ENCODE data around the gene PLD4. TPM values are rescaled to one million over a fixed set of nuclear protein-coding genes. Genes with fewer than 3 reads are reported as not detected.
A peak's percentile ranks its signal among the peaks of the same experiment; 100 is the strongest.

PLD4 gene
- total RNA-seq, 1 experiment from 2014 or later = 0.15 TPM

- Histone ChIP-seq H3K9me3 (ENCODE audit: control insufficient read depth, insufficient read depth, low read depth, low read length) (no peaks in the 10 kb centered on the region), H3K27ac (ENCODE audit: low read length) (no peak overlapping the region), H3K36me3 (ENCODE audit: control insufficient read depth, insufficient read depth, low read length) (peaks cover 5% of the 10 kb centered on the region), H3K4me1 (ENCODE audit: control insufficient read depth, insufficient read depth, low read length) (no peaks in the 10 kb centered on the region), H3K4me3 (ENCODE audit: low read depth in 2 of 2, low read length in 2 of 2) (no peak overlapping the region), H3K27me3 (ENCODE audit: control insufficient read depth, insufficient read depth, low read length) (no peaks in the 10 kb centered on the region)
- intact Hi-C loops (cut with micrococcal nuclease; ENCODE audit: unreplicated experiment) (no loop called here), in situ Hi-C loops (cut with HindIII; ENCODE audit: low pct_unique_long_range_greater_than_20kb, low sequenced_read_pairs) (no loop called here)
- ATAC-seq = no peak
- CTCF ChIA-PET = no interaction called here
- TF ChIP-seq SIN3A (IDR thresholded peaks at IDR 0.05; ENCODE audit: borderline replicate concordance, insufficient read depth, low read depth, low read length) (no peak), POLR2AphosphoS5 (IDR thresholded peaks at IDR 0.05; ENCODE audit: low read depth, low read length) (peak; percentile 56)
- BruUV-seq (replicated peaks) = no TSS peak
- POLR2A ChIA-PET = no interaction called here
- DNase-seq (ENCODE audit: low read depth, low spot score) = peak; percentile 18
Measured at GRCh38 chr14:104935955-104936354, 11.3 kb downstream of the PLD4 start.

- in situ Hi-C loops (cut with HindIII; ENCODE audit: low pct_unique_long_range_greater_than_20kb, low sequenced_read_pairs) (no loop called here), intact Hi-C loops (cut with micrococcal nuclease; ENCODE audit: unreplicated experiment) (no loop called here)
- Histone ChIP-seq H3K9me3 (ENCODE audit: control insufficient read depth, insufficient read depth, low read depth, low read length) (no peaks in the 10 kb centered on the region), H3K27me3 (ENCODE audit: control insufficient read depth, insufficient read depth, low read length) (no peaks in the 10 kb centered on the region), H3K4me3 (ENCODE audit: low read depth in 2 of 2, low read length in 2 of 2) (no peak overlapping the region), H3K4me1 (ENCODE audit: control insufficient read depth, insufficient read depth, low read length) (no peaks in the 10 kb centered on the region), H3K27ac (ENCODE audit: low read length) (no peak overlapping the region), H3K36me3 (ENCODE audit: control insufficient read depth, insufficient read depth, low read length) (peaks cover 5% of the 10 kb centered on the region)
- DNase-seq (ENCODE audit: low read depth, low spot score) (peak; percentile 17), ATAC-seq (peak; percentile 7; the same call in 1 of the 2 replicates)
- no TSS peak for BruUV-seq (replicated peaks)
- ChIA-PET POLR2A (no interaction called here), CTCF (no interaction called here)
- TF ChIP-seq, protein P1, sequence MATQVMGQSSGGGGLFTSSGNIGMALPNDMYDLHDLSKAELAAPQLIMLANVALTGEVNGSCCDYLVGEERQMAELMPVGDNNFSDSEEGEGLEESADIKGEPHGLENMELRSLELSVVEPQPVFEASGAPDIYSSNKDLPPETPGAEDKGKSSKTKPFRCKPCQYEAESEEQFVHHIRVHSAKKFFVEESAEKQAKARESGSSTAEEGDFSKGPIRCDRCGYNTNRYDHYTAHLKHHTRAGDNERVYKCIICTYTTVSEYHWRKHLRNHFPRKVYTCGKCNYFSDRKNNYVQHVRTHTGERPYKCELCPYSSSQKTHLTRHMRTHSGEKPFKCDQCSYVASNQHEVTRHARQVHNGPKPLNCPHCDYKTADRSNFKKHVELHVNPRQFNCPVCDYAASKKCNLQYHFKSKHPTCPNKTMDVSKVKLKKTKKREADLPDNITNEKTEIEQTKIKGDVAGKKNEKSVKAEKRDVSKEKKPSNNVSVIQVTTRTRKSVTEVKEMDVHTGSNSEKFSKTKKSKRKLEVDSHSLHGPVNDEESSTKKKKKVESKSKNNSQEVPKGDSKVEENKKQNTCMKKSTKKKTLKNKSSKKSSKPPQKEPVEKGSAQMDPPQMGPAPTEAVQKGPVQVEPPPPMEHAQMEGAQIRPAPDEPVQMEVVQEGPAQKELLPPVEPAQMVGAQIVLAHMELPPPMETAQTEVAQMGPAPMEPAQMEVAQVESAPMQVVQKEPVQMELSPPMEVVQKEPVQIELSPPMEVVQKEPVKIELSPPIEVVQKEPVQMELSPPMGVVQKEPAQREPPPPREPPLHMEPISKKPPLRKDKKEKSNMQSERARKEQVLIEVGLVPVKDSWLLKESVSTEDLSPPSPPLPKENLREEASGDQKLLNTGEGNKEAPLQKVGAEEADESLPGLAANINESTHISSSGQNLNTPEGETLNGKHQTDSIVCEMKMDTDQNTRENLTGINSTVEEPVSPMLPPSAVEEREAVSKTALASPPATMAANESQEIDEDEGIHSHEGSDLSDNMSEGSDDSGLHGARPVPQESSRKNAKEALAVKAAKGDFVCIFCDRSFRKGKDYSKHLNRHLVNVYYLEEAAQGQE (IDR thresholded peaks at IDR 0.05; ENCODE audit: insufficient read depth in 1 of 2, low read depth in 2 of 2, low read length in 1 of 2) = no peak
Measured at GRCh38 chr14:104936361-104937155, 11.9 kb downstream of the PLD4 start.

- intact Hi-C loops (cut with micrococcal nuclease; ENCODE audit: unreplicated experiment) (no loop called here), in situ Hi-C loops (cut with HindIII; ENCODE audit: low pct_unique_long_range_greater_than_20kb, low sequenced_read_pairs) (no loop called here)
- Histone ChIP-seq H3K4me3 (ENCODE audit: low read depth in 2 of 2, low read length in 2 of 2) (no peak overlapping the region), H3K4me1 (ENCODE audit: control insufficient read depth, insufficient read depth, low read length) (no peaks in the 10 kb centered on the region), H3K9me3 (ENCODE audit: control insufficient read depth, insufficient read depth, low read depth, low read length) (no peaks in the 10 kb centered on the region), H3K27me3 (ENCODE audit: control insufficient read depth, insufficient read depth, low read length) (no peaks in the 10 kb centered on the region), H3K36me3 (ENCODE audit: control insufficient read depth, insufficient read depth, low read length) (peaks cover 5% of the 10 kb centered on the region), H3K27ac (ENCODE audit: low read length) (no peak overlapping the region)
- peak; percentile 1; the same call in 1 of the 2 replicates for ATAC-seq
- peak; percentile 17 for DNase-seq (ENCODE audit: low read depth, low spot score)
- BruUV-seq (replicated peaks) = no TSS peak
- TF ChIP-seq POLR2AphosphoS5 (IDR thresholded peaks at IDR 0.05; ENCODE audit: low read depth, low read length) (no peak; the same call in none of the 2 replicates), SIN3A (IDR thresholded peaks at IDR 0.05; ENCODE audit: borderline replicate concordance, insufficient read depth, low read depth, low read length) (no peak)
- TF ChIP-seq, protein P2, sequence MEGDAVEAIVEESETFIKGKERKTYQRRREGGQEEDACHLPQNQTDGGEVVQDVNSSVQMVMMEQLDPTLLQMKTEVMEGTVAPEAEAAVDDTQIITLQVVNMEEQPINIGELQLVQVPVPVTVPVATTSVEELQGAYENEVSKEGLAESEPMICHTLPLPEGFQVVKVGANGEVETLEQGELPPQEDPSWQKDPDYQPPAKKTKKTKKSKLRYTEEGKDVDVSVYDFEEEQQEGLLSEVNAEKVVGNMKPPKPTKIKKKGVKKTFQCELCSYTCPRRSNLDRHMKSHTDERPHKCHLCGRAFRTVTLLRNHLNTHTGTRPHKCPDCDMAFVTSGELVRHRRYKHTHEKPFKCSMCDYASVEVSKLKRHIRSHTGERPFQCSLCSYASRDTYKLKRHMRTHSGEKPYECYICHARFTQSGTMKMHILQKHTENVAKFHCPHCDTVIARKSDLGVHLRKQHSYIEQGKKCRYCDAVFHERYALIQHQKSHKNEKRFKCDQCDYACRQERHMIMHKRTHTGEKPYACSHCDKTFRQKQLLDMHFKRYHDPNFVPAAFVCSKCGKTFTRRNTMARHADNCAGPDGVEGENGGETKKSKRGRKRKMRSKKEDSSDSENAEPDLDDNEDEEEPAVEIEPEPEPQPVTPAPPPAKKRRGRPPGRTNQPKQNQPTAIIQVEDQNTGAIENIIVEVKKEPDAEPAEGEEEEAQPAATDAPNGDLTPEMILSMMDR (IDR thresholded peaks at IDR 0.05) = no peak
- TF ChIP-seq, protein P1 (IDR thresholded peaks at IDR 0.05; ENCODE audit: insufficient read depth in 1 of 2, low read depth in 2 of 2, low read length in 1 of 2) = no peak
- ChIA-PET POLR2A (no interaction called here), CTCF (no interaction called here)
Measured at GRCh38 chr14:104937161-104937560, 12.5 kb downstream of the PLD4 start.
